ENCODE results near the gene C11orf52. TPM values are rescaled to one million over a fixed set of nuclear protein-coding genes. Genes with fewer than 3 reads are reported as not detected.

Gene C11orf52
- total RNA-seq, 1 donor from 2014 or later = 3.5 TPM

Other genes with a start within 250 kb of the C11orf52 start
- 28.7 TPM for gene PPP2R1B, start 152.5 kb upstream of the C11orf52 start, total RNA-seq
- 20.7 TPM for gene ALG9, start 47.3 kb upstream of the C11orf52 start, total RNA-seq
- 1.8 TPM for gene FDXACB1, start 39.7 kb upstream of the C11orf52 start, total RNA-seq
- 22.5 TPM for gene CFAP68, start 39.4 kb upstream of the C11orf52 start, total RNA-seq
- 19.6 TPM for gene CRYAB, start 7.1 kb upstream of the C11orf52 start, total RNA-seq
- gene HSPB2, start 6.2 kb upstream of the C11orf52 start, total RNA-seq = 0.32 TPM
- 3.3 TPM for gene DIXDC1, start 18.4 kb downstream of the C11orf52 start, total RNA-seq
- gene DLAT, start 106.5 kb downstream of the C11orf52 start, total RNA-seq = 37.1 TPM
- 1.6 TPM for gene PIH1D2, start 155.1 kb downstream of the C11orf52 start, total RNA-seq
- 11.8 TPM for gene NKAPD1, start 155.4 kb downstream of the C11orf52 start, total RNA-seq
- 83.4 TPM for gene TIMM8B, start 167.8 kb downstream of the C11orf52 start, total RNA-seq
- gene SDHD, start 168.0 kb downstream of the C11orf52 start, total RNA-seq = 109 TPM
- 41.8 TPM for gene IL18, start 245.2 kb downstream of the C11orf52 start, total RNA-seq
- 0.16 TPM for gene TEX12, start 248.5 kb downstream of the C11orf52 start, total RNA-seq

Data from esophagus mucosa (tissue), 1 donor.